GM21825 (cell line): Measurements from ENCODE around the gene DCST2.

Experiments
- ATAC-seq: cut with Tn5 transposase; IDR thresholded peaks from one replicate; pipeline ENCODE4 v1.9.1; 2021; ENCODE audit warnings: mild to moderate bottlenecking, moderate library complexity; ENCODE audit not compliant: unreplicated experiment

DCST2 gene

DNA sequence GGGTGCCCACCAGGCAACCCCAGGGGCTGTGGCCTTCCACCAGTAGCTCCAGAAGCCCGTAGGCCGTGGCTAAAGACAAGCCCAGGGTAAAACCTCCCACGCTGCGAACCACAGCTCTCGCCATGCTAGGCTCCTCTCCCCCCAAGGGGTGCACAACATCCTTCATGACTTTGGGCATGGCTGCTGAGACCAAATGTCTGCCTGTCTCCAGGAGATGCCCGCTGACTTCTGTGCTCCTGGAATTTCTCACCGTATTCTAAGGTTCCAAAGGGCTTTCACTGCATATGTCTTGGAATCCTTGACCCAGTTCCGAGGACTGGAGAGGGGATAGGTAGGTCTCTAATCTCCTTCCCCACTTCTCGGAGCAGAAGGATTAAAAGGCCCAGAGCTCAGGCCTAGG is at the start of gene DCST2, which contains the start of gene DCST1:
Gene DCST2, minus strand, starts transcription at position 258 of the 400 bp plus-strand sequence. Its CDS starts 80 bp downstream, at position 178.
Gene DCST1, plus strand, starts transcription at position 301 of the 400 bp plus-strand sequence. CDS start 213 bp downstream, outside the sequence.
- ATAC-seq: no peak

DNA sequence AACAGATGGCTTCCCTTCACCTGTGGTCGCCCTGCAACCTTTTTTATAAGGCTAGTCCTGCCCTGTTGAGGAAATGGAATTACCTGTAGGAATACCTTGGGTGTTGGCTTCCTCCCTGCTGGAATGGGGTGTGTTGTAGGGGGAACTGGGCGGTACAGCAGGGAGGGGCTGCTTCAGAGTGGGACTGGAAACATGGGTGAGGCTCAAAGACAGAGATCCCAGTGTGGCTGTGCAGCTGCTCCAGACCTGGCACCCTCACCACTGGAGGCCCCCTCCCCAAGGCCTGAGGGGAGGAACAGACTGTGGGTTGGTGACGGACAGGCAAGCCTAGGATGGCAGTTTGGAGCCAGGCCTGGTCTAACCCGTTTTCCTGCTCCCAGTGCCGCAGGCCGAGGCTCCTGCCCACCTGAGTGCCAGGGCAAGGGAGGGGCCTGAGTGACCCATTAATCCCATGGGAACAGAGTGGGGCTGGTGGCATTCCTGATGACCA is 49.5 kb upstream of the DCST2 start:
- ATAC-seq: no peak

DNA sequence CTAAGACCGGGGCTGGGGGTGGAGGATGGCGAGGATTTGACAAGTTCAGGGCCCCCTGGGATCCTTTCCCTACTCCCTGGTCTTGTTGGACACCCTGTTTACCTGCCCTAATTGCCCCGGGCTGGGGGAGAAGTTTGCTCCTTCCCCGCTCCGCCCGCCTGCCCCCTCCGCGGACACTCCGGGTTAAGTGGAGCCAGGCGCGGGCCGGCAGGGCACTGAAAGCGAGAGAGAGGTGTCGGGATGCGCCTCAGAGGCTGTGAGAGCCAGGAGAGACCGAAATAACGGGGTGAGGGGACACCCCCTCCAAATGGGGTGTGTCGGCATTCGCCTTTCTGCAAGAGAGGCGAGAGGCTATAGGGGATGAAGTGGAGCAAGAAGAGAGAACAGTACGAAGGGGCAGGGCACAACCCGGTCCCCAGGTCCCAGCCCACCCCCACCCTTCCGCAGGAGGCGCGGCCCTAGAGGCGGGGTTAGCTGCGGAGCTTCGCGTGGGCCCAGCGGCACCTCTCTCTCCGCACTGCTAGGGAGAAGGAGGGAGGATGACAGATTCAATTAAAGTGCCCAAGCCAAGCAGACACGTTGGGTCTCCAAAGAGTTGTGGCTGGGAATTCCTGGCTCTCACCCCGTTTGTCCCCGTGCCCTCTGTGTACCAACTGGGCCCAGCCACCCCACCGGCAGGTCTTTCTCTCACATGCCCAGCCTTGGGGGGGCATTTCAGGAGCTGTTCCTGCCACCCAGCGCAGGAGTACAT is 48.9 kb upstream of the DCST2 start:
- no peak for ATAC-seq

GRCh38 chr1:155081472-155082300 is 48.1 kb upstream of the DCST2 start:
- ATAC-seq: no peak

DNA sequence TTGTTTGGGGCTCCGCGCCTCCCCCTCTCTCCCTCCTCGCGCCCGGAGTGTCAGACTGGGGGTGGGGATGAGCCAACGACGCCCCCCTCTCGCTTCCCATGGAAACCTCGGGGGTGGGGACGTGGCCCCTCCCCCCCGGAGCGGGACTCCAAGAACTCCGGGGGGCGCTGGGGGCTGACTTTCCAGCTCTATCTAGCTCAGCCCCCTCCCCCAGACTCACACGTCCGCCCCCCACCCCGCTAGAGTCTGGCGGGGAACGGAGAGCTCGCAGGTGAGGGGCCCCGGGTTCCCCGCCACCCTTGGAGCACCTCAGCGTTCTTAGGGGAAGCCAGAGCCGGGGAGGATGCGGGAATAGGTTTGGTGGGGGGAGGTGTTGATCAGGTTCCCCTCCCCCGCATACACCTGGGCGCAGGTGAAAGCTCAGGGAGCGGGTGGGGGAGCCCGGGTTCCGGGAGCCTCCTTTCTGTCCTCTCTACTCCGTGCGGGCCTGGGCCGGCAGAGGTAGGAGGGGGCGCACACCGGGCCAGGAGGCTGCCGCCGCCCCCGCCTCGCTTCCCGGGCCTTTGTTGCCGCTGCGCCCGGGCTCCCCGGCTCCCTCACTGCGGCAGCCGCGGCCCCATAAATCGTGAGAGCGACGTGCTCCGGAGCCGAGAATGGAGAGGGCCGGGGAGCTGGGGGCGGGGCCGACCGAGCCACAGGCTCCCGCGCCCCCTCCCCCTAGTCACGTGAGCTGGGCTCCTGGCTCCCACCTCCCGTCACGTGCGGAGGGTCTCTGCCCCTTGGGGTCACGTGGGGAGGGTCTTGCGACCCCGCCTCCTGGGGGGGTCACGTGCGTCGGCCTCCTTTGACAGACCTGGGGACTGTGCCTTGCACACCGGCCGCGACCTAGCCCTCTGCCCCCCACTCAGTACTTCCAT is 47.0 kb upstream of the DCST2 start:
- ATAC-seq: no peak

- ATAC-seq: no peak
Measured at GRCh38 chr1:155079487-155080311, 46.1 kb upstream of the DCST2 start.

DNA sequence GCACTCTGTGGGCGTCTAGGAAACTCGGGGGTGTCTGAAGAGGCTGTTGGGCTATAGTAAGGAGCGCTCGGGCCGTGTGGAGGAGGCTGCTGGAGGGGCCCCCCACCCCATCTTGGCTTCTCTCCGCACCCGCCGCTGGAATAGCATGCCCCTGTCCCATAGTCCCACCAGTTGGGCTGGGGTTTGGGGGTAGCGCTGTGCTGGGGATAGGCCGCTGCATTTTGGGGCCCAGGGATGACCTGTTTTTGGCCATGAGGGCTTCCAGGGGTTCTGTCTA is 45.6 kb upstream of the DCST2 start:
- ATAC-seq: no peak

DNA sequence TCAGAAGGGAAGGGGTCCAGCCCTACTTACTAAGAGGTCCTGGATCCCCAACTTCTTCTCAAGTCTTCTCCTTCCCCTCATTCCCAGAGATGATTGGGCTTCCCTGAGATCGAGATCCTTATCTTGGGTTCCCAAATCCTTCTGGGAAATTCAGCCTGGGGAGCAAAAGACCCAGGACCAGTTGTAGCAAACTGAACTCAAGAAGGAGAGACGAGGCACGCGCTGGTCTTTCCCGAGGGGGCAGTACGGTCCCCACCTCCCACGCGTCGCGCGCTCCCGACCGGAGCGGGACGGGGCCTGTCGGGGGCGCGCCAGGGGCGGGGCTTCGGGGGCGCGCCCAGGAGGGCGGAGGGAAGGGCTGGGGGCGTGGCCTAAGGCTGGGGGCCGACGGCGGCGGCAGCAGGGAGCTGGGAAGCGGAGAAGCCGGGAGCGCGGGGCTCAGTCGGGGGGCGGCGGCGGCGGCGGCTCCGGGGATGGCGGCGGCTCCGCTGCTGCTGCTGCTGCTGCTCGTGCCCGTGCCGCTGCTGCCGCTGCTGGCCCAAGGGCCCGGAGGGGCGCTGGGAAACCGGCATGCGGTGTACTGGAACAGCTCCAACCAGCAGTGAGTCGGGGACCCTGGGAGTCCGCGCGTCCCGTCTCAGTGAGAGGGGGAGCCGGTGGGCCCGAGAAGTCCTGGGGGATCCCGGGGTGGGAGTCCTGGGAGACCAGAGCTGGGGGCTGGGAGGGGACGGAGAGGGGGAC is 45.1 kb upstream of the DCST2 start, which contains the start of gene EFNA3:
Gene EFNA3, plus strand, starts transcription at position 369 of the 741 bp plus-strand sequence. Its CDS starts 105 bp downstream, at position 474.
- ATAC-seq: no peak

GRCh38 chr1:155077758-155078445 is 44.3 kb upstream of the DCST2 start:
- no peak for ATAC-seq

- ATAC-seq: no peak
Measured at GRCh38 chr1:155077346-155077745, 43.8 kb upstream of the DCST2 start.

DNA sequence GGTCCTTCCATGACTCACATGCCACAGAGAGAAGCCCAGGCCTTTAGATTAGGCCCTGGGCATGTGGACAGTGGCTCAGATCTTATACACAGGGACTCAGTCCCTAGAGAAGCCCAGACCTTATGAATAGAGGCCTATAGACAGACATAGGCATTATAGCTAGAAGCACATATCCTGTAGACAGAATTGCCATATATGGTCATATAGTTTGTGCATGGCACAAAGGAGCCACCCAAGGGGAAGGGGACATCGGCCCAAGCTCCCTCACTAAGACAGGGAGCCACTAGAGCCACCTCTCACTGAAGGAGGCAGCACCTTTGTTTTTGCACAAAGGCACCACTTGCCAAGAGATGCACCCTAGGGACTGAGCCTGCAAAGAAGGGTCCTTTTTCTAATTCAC is 42.8 kb upstream of the DCST2 start:
- no peak for ATAC-seq

- no peak for ATAC-seq
Measured at GRCh38 chr1:155075535-155075934, 42.0 kb upstream of the DCST2 start.

DNA sequence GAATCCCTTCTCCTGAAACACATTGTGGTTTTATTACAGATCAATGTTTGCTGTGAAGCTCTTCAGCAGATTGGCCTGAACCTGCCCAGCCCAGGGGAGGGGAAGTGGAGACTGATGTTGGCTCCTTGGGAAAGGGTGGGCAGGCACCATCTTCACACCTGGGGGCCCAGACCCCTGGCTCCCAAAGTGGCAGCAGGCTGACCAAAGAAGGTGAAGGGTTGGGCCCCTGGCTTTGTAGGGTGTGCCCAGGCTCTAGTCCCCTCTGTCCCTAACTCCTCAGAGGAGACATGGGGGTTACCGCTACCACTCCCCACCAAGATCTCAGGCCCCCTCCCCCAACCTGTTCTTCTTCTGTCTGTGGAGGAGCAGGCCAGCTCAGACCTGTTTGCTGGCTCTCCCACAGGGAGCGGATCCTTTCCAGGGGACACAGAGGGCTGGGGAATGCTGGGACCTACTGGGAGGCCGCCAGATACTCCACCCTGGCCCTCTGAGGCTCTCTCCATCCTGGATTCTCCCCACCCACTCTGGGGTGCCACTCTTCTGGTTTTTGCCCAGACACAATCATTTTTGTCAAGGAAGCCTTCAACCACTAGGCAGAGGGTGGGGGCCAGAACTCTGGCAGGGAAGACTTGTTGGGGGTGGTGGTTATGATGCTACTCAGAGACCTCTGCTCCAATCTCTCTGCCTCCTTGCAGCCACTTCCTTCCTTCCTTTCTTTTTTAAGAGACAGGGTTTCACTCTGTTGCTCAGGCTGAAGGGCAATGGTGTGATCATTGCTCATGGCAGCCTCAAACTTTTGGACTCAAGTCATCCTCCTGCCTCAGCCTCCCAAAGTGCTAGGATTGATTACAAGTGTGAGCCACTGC is 40.0 kb upstream of the DCST2 start:
- ATAC-seq: no peak

DNA sequence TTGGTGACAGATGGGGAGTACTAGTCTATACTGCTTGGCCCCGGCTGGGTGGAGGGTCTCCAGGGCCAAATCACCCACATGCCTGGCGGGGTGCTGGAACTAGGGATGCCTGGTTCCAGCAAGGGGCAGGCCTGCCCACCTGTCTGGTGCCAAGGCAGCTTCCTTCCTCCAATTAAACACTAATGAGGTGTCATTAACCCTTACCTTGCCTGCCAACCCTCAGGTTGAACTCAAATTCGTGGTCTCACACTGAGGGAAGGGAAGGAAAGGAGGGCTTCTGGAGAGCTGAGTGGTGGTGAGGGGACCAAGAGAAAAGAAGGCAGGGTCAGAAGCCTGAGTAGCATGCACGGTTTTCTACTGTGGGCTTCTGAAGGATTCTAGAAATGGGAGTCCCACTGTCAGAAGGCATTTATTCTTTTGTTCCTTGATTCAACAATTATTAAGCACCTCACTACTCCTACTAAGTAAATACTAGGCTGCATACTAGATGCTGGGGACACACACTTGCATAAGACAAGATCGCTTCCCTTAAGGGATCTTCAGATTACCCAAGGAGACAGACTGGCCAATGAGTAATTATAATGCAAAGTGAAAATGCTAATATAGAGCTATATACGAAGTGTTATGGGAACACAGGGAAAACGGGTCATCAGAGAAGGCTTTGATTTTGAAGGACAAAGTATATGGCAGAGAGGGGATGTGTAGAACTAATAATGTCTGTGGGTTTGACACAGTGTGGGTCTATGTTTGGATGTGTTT is 39.1 kb upstream of the DCST2 start:
- ATAC-seq: no peak

DNA sequence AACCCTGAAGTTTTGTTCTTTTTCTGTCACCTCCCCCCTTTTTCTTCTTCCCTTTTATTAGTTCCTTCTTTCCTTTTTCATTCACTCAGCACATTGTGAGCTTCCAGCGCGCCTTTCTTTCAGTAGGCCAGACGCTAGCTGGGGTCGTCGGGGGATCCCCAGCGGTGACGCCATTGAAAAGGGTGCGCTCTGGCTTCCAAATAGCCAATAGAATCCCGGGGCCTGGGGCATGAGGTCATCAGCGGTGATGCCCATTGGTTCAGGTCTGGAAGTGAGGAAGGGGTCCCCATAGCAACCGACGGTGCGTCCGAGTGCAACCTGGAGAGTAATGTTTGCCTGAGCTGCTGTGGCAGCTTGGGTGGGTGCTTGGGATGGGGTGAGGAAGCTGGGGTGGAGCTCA is 38.1 kb upstream of the DCST2 start:
- no peak for ATAC-seq

DNA sequence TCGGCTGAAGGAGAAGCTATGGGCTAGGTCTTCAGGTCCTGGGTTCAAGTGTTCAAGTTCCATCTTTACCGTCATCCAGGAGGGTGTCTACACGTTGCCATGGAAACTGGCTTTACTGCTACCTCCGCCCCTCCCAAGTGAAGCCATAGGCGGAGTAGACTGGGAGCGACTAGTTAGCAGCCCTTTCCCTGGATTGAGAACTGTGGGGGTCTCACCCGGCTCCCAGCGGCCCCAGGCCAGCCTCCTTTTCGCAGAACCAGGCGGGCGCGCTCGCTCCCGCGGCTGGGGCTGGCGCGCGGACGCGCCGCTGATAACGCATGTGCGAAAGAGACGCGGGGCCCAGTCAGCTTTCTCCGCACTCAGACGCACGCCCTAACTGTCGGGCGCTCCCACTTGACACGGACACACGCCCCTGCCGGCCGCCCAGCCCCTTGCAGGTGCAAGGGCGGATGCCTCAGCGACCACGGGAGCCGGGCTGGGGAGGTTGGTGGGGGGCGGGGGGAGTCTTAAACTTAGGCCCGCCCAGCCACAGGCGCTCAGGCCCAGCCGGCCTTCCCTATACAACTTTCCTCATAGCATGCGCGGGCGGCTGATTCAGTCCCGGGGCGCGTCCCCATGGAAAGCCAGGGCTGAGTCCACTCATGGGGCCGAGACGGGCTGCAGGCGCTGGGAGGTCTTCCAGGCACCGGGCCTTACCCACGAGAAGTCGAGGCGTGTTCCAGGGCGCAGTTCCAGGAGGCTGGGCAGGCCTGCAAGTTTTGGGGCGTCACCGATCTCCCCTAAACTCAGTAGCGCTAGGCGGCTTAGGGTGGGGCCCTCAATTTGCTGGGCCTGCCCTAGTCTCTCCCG is 37.4 kb upstream of the DCST2 start:
- ATAC-seq: peak; percentile 55
